Stimulated activated CD4-positive, alpha-beta T cell treated with anti-CD3 and anti-CD28 coated beads, TNF-alpha, amount 100 ng/mL, for 24 hours (primary cell): ENCODE results near the gene NDST1.

Source experiments
- DNase-seq, 3 experiments: peaks; one replicate each; pipeline ENCODE4 v3.0.0-alpha.2; 2020; ENCODE audit warnings: low read depth in 3 of 3

NDST1 gene

DNA sequence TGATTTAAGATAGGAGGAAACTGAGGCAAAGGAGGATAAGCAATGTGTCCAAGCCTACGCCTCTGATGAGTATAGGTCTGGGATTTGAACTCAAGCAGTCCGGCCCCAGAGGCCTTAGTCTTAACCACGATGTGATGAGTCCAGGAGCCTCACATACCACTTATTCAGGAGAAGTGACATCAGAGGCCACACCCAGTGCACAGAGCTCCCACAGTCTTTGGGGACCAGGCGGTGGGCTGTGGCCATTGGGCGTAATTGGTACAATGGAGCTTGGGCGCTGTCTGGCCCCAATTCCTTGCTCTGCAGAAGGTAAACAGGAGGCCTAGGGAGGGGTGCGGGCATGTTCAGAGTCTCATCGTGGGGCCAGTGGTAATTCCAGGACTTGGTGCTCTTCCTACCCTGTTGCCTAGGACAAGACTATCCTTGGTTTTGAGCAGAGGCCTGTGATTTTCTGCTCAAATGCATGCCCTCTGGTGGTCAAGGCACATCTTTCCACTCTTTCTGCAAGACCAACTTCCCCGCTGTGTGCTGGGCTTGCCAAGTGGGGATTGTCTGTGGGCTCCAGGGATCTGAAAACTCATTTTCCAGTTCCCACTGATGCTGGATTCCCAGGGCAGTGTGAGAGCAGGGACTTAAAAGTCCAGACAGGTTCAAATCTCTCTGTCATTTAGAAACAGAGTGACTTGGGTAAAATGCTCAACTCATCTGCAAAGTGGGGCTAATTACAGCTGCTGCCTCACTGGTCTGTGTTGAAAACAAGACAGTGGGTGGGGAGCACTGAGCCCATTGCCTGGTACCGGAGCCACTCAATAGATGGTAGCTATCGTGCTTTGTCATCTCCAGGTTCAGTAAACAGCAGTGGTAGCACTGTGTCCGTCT is 15.8 kb downstream of the NDST1 start:
- no peak for DNase-seq

DNA sequence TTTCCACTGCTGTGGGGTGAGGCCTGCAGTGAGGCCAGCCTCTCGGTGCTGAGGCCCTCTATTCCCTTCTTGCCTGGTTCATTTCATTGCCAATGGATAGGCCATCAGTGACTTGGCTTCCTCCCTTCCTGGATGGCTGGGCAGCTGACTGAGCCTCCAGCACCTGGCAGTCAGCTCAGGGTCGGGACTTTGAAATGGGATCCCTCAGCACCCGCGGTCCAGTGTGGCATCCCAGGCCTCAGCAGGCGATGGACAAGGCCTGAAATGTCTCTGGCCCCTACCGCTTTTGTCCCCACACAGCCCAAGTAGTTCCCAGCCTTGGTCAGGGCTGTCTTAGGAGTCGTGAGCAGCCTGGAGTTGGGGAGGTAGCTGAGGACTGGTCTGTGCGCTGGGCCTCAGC is 17.2 kb downstream of the NDST1 start:
- no peak for DNase-seq

DNA sequence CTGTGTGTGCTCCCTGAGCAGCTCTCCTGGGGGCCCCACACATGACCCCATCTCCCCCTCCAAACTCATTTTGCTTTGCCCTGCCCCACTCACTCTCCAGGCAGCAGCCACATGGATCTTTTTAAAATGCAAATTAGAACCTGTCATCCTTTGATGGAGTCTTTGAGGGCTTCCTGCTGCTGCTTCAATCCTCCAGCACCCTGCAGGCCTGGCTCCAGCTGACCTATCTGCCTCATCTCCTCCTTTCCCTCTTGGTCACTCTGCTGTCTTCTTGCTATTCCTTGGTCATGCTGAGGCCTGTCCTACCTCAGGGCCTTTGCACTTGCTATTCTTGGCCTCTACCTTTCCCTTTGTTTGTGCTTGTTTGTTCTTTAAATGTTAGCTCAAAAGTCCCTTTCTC is 17.9 kb downstream of the NDST1 start:
- DNase-seq = no peak

DNA sequence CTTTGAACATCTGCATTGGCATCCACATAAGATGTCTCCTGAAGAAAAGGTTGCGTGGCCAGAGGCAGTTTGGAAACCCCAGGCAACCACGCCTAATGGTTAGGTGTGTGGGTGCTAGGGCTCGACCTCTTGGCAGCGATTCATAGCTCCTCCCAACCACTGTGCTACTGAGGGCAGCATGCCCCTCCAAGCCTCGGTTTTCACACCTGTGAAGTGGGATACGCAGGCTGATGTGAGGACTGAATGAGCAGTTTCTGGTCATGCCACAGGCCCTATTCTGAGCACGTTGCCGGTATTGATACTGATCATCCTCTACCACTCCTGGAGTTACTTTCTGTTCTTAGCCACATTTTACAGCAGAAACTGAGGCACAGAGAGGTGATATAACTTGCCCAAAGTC is 19.1 kb downstream of the NDST1 start:
- no peak for DNase-seq

DNA sequence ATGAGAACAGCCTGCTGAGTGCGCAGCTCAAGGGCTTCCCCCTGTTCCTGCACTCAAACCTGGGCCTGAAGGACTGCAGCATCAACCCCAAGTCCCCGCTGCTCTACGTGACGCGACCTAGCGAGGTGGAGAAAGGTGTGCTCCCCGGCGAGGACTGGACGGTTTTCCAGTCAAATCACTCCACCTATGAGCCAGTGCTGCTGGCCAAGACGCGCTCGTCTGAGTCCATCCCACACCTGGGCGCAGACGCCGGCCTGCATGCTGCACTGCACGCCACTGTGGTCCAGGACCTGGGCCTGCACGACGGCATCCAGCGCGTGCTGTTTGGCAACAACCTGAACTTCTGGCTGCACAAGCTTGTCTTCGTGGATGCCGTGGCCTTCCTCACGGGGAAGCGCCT is 19.9 kb downstream of the NDST1 start:
- DNase-seq = no peak

DNA sequence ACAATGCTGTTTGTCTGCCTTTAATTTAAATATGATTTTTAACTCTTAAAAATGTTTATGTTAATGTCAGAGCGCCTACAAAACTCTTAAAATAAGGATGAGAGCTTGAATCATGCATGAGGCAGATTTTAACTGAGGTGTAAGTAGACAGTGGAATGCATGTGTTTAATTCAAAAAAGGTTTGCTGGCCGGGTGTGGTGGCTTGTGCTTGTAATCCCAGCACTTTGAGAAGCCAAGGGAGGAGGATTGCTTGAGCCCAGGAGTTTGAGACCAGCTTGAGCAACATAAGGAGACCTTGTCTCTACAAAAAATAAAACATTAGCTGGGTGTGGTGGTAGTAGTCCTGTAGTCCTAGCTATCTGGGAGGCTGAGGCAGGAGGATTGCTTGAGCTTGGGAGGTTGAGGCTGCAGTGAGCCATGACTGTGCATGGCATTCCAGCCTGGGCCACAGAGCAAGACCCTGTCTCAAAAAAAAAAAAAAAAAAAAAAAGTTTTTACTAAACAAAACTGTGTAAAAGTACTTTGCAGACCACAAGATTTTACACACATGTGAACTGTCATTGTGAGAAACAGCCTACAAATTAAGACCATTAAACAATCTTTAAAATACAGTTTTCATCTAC is 21.1 kb downstream of the NDST1 start:
- DNase-seq = no peak

DNA sequence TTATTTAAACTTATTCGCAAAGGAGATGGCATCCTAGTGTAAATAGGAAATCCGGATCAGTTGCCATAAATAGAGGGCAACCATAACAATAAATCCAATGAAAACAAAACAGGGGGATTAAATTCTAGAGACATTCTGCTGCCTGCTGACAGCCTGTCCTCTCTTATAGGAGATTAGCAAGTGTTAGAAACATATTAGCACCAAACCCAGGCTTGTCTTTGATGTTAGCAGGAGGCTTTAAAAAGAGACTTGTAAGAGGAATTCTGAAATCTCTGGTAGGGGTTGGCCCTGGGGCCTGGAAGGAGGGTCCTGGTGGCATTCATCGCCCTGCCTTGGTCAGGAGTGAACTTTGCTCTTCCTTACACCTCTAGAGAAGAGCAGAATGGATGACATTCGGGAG is 21.6 kb downstream of the NDST1 start:
- DNase-seq = no peak

DNA sequence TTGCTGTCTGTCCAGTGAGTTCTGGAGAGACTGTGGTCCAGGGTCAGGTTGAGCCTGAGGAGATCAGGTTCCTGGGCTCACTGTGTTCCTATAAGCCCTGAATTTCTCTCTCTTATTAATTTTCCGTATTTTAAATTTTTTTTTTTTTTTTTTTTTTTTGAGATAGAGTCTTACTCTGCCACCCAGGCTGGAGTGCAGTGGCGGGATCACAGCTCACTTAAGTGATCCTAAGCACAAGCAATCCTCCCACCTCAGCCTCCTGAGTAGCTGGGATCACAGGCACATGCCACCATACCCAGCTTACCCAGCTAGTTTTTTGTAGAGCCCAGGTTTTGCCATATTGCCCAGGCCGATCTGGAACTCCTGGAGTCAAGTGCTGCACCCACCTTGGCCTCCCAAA is 22.5 kb downstream of the NDST1 start:
- DNase-seq = no peak

DNA sequence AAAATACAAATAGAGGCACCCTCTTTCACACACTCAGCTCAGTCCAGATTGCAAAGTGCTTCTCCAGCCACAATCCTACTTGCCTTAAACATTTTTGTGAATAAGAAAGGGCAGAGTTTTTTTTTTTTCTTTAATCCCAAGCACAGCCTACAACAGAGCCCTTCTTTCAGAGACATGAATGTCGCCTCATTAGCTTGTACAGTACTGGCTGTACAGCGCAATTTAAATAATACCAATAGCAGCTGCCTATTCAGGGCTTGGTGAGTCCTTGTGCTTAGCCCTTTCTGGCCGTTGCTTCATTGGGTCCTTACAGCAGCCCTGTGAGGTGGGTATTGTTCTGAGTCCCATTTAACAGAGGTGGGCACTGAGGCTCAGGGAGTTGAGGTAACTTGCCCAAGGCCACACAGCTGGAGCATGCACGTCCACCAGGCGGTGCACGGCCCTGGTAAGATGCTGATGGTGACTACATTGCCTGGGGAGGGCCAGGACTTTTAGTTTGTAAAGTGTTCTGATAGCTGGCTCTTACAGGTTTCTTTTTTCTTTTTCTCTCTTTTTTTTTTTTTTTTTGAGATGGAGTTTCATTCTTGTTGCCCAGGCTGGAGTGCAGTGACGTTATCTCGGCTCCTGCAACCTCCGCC is 23.1 kb downstream of the NDST1 start:
- DNase-seq = no peak

DNA sequence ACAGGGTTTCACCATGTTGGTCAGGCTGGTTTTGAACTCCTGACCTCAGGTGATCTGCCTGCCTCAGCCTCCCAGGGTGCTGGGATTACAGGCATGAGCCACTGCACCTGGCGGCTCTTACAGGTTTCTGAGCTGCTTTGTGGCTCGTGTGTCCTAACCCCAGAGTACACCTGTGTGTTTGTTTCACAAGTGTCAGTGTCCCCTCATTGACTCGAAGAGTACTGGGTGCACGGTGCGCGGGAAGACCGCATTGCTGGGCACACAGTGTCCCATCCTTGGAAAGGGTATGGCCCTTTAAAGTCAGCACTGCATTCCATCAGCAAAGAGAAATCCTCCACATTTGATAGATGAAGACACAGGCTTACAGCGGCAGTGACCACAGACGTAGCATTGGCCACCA is 23.8 kb downstream of the NDST1 start:
- DNase-seq = no peak

DNA sequence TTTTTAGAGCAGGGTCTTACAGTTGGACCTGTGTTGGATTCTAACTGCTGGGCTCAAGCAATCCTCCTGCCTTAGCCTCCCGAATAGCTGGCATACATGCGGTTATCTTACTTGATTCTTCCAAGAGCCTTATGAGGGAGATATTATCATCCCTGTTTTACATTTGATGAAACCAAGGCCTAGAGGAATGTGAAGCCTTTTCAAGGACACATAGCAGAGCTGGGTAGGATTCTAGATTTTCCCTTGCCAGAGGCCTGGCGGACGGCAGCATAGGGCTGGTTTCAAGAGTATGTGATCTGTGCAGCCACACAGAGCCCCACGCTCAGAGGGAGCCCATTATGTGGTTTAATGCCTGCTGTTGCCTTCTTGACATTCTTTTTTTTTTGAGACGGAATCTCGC is 24.2 kb downstream of the NDST1 start:
- DNase-seq = no peak

DNA sequence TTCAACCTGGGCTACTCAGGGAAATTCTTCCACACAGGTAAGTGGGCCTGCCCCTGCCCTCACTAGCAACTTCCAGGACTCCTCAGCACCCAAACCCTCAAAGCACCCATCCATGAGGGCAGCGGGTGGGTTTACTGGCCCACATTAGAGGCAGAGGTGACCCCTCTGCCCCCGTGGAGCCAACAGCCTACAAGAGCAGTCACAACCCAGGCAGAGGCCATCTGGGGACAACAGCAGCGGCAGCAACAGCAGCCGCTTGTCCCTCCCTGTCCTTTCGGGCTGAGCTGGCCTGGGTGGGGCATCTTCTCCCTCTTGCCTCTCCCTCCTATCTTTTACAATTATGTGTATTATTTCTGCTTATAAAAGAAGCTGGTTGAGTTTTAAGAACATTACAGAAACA is 25.1 kb downstream of the NDST1 start:
- no peak for DNase-seq

DNA sequence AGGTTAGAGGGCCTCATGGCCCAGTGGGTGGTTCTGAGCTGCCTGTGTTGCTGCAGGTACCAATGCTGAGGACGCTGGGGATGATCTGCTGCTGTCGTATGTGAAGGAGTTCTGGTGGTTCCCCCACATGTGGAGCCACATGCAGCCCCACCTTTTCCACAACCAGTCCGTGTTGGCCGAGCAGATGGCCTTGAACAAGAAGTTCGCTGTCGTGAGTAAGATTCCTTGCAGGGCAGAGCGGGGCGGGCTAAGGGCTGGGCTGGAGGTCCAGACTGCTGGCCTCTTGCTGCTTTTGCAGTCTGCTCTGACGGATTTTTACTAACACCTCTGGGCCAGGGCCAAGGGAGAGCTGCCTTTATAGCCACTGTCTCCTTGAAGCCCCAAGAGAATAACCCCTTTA is 26.9 kb downstream of the NDST1 start:
- DNase-seq = no peak

DNA sequence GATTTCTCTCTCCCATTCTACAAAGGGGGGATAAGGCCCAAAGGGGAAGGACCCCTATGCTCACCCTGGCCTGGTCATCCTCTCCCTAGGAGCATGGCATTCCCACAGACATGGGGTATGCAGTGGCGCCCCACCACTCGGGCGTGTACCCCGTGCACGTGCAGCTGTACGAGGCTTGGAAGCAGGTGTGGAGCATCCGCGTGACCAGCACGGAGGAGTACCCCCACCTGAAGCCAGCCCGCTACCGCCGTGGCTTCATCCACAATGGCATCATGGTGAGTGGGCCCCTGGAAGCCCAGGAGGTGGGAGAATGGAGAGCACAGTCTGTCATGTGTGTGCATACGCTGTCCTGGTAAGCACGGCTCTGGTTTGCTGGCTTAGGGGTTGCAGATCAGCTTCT is 27.7 kb downstream of the NDST1 start:
- no peak for DNase-seq

DNA sequence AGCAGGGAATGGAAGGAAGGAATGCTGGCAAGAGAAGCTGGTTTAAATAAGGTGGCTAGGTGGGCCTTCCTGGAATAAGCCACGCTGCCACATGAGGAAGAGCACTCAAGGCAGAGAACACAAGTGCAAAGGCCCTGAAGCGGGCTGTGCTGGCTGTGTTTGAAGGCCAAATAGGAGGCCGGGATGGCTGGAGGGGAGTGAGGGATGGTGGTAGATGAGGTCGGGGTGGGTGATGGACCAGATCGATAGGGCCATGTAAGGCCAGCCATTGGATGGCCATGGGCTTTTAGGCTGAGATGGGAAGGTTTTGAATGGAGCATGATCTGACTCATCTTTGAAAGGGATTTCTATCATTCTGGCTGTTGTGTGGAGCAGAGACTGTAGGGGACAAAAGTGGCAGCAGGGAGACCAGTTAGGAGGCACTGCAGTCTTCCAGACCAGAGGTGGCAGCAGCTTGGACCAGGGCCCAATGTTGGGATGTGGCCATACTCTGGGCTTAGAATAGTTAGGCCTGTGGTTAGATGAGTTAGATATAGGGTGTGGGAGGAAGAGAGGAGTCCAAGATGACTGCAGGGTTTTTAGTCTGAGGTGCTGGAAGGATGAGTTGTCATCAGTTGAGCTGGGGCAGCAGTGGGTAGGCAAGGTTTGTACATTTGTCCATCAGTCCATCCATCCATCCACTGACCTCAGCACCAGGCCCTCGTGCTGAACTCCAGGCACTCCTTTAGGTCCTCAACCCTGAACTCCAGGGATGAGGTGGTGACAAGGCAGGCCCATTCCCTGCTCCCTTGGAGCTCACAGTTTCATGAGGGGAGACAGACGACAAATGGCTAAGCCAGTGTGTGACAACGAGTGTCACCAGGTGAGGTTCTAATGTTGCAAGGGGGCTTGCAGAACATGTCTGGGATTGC is 30.3 kb downstream of the NDST1 start:
- DNase-seq = no peak

DNA sequence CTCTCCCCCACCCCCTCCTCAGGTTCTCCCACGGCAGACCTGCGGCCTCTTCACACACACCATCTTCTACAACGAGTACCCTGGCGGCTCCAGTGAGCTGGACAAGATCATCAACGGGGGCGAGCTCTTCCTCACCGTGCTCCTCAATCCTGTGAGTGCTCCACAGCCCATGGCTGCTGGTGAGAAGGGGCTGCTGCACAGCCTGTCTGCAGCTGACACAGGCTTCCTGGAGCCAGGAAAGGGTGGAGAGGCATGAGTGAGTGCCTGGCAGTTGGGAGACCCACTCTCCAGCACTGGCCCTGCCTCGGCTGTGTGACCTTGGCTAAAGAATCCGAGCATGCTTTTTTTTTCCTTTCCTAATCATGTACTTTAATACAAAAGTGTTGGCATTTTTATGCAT is 31.3 kb downstream of the NDST1 start:
- DNase-seq = no peak

DNA sequence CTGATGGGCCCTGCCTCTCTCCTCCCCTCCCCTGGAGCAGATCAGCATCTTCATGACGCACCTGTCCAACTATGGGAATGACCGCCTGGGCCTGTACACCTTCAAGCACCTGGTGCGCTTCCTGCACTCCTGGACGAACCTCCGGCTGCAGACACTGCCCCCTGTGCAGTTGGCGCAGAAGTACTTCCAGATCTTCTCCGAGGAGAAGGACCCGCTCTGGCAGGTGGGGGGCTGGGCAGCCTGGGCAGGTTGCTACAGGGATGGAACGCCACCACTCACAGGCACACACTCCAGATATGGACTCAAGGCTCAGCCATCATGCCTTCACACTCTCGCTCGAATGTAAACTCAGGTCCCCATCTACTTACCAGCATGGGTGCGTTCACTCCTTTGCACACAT is 32.1 kb downstream of the NDST1 start:
- no peak for DNase-seq

DNA sequence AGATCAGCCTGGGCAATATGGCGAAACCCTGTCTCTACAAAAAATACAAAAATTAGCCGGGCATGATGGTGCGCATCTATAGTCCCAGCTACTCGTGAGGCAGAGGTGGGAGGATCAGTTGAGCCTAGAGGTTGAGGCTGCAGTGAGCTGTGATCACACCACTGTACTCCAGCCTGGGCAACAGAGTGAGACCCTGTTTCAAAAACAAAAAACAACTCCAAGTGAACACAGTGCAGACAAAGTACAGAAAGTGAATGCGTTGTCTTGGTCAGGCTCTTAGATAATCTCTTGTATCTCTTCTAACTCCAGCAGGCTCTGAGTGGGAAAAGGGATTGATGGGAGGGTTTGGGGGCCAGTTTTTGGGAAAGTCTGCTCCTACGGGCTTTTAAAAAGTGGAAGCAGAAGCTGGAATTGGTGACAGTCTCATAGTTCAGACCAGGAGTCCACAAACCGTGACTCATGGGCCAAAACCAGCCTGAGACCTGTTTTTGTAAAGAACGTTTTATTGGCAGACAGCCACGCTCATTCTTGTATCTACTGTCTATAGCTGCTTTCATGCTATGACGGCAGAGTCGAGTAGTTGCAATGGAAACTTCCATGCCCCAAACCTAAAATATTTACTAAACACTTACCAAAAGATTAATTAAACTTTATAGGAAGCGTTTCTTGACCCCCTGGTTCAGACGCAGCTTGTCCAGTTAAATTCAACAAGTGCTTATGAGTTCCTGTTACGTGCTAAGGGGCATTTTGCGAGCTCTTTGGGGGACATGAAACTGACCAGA is 32.9 kb downstream of the NDST1 start:
- DNase-seq = no peak

DNA sequence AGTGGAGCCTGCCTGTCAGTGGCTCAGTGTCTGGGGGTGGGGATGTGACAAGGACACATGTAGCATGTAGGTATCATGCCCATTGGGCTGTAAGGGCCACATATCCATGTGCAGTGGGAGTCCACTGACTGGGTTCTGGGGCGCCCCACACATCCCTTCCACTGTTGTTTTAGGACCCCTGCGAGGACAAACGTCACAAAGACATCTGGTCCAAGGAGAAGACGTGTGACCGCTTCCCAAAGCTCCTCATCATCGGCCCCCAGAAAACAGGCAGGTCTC is 33.4 kb downstream of the NDST1 start:
- DNase-seq = no peak

DNA sequence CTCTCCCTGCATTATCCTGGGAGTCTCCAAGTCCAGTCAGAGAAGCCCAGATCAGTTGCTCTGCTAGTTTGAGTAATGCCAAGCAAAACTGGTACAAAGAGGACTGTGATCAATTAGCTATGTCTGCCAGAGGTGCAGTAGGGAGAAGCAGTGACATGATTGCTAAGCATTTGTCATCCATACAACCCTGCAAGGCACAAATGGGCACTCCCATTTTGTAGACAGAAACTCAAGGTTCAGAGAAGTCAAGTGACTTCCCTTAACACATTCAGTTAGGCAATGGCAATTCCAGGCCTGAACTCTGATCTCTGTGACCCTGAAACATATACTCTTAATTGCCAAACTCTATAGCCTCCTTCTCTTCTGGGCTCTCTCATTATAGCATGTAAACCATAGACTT is 34.0 kb downstream of the NDST1 start:
- no peak for DNase-seq

DNA sequence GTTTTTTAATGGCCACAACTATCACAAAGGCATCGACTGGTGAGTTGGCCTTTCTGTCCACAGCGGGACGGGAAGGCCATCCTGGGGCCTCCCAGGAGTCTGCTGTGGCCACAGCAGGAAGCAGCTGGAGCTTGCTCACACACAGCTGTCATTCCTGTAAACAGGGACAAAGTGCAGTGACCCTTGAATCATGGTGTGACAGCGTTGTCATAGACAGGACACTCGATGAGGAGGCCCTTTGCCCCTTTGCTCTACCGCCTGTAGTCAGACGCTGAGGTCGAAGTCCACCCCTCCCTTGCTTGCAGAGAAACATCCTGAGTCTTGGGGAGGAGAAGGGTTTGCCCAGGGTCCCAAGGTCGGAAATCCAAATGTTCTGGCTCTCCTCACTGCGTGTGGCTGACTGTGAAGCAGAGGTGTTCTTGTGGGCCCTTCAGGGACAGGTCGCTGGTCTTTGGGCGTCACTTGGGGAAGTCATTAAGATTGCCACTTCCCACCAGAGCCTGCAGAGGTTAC is 35.1 kb downstream of the NDST1 start:
- DNase-seq = no peak
